HUES64 (cell line): ENCODE measurements around the gene NUDT11.
A peak's percentile ranks its signal among the peaks of the same experiment; 100 is the strongest.

Source experiments
- H3K27ac ChIP-seq: 2 replicates; pipeline ENCODE4 v1.7.0; 2013; ENCODE audit warnings: low read depth, low read length, inconsistent platforms
- H3K27me3 ChIP-seq: 2 replicates; pipeline ENCODE4 v1.6.1; 2013; ENCODE audit warnings: mild to moderate bottlenecking, low read length; ENCODE audit not compliant: insufficient read depth
- H3K36me3 ChIP-seq: 2 replicates; pipeline ENCODE4 v1.6.1; 2013; ENCODE audit warnings: mild to moderate bottlenecking, low read length; ENCODE audit not compliant: insufficient read depth
- H3K4me1 ChIP-seq: 2 replicates; pipeline ENCODE4 v1.6.1; 2013; ENCODE audit warnings: mild to moderate bottlenecking, low read length, moderate library complexity; ENCODE audit not compliant: insufficient read depth
- H3K4me3 ChIP-seq: 2 replicates; pipeline ENCODE4 v1.5.1; 2013; ENCODE audit warnings: mild to moderate bottlenecking, low read length, moderate library complexity
- H3K9ac ChIP-seq: 2 replicates; pipeline ENCODE4 v1.6.1; 2013; ENCODE audit warnings: mild to moderate bottlenecking, low read depth, low read length
- H3K9me3 ChIP-seq: 2 replicates; pipeline ENCODE4 v1.6.1; 2013; ENCODE audit warnings: low read depth, low read length; ENCODE audit not compliant: insufficient read depth
- WGBS: fragments of 150-250, 120-280 bp; methylation state at CpG from one replicate; pipeline ENCODE4 v1.1.7; 2013; ENCODE audit warnings: missing lambda C conversion rate; 5-methylcytosine and 5-hydroxymethylcytosine counted together

The NUDT11 gene

GRCh38 chrX:51461053-51462044 is 35.0 kb downstream of the NUDT11 start:
- no peak overlapping the region for H3K4me3 ChIP-seq
- H3K27me3 ChIP-seq, result no peaks in the 10 kb centered on the region
- H3K27ac ChIP-seq, result no peak overlapping the region
- WGBS, result 55% methylated on average over 13 of the region's 15 CpGs
- H3K9ac ChIP-seq, result no peak overlapping the region
- H3K9me3 ChIP-seq, result no peaks in the 10 kb centered on the region
- no peaks in the 10 kb centered on the region for H3K36me3 ChIP-seq
- no peaks in the 10 kb centered on the region for H3K4me1 ChIP-seq

- Histone ChIP-seq H3K27me3 (no peaks in the 10 kb centered on the region), H3K4me3 (no peak overlapping the region), H3K9me3 (no peaks in the 10 kb centered on the region), H3K36me3 (no peaks in the 10 kb centered on the region), H3K27ac (no peak overlapping the region), H3K9ac (no peak overlapping the region), H3K4me1 (no peaks in the 10 kb centered on the region)
- WGBS, result 30% methylated on average over 1 of the region's 1 CpG
Measured at GRCh38 chrX:51459125-51459524, 37.3 kb downstream of the NUDT11 start.

GRCh38 chrX:51456814-51457213 is 39.6 kb downstream of the NUDT11 start:
- no peaks in the 10 kb centered on the region for H3K4me1 ChIP-seq
- no peaks in the 10 kb centered on the region for H3K27me3 ChIP-seq
- H3K9me3 ChIP-seq, result no peaks in the 10 kb centered on the region
- H3K36me3 ChIP-seq, result no peaks in the 10 kb centered on the region
- WGBS, result no CpG with 5 or more reads among the region's 1 CpG
- peak overlapping the region; percentile 35 for H3K4me3 ChIP-seq
- peak overlapping the region; percentile 51; the same call in 1 of the 2 replicates for H3K27ac ChIP-seq
- H3K9ac ChIP-seq, result peak overlapping the region; percentile 12; the same call in 1 of the 2 replicates

GRCh38 chrX:51456246-51456645 is 40.1 kb downstream of the NUDT11 start:
- Histone ChIP-seq H3K9me3 (no peaks in the 10 kb centered on the region), H3K9ac (0 out of 2 replicates have a peak overlapping the region, but pooled peaks have one; percentile 12), H3K27ac (no peak overlapping the region; the same call in 1 of the 2 replicates), H3K4me1 (no peaks in the 10 kb centered on the region), H3K27me3 (no peaks in the 10 kb centered on the region), H3K36me3 (no peaks in the 10 kb centered on the region), H3K4me3 (peak overlapping the region; percentile 35)
- WGBS, result 43% methylated on average over 7 of the region's 7 CpGs

GRCh38 chrX:51440365-51440764 is 56.0 kb downstream of the NUDT11 start:
- WGBS, result 86% methylated on average over 1 of the region's 1 CpG
- Histone ChIP-seq H3K27ac (no peak overlapping the region), H3K4me1 (peaks cover 10% of the 10 kb centered on the region)

More at GRCh38 chrX:51440365-51440764, 56.0 kb downstream of the NUDT11 start:
- Histone ChIP-seq H3K9me3 (no peaks in the 10 kb centered on the region), H3K9ac (no peak overlapping the region), H3K27me3 (no peaks in the 10 kb centered on the region), H3K36me3 (no peaks in the 10 kb centered on the region), H3K4me3 (no peak overlapping the region)
